ENCODE measurements around the gene KRTDAP.

KRTDAP gene

GRCh38 chr19:35521124-35521743, 31.0 kb upstream of the KRTDAP start:
- no peak overlapping the region for H3K4me3 ChIP-seq (replicated peaks in 1 of 2; ENCODE audit: low read depth in 2 of 2, low read length in 2 of 2)
- TF ChIP-seq CTCF (IDR thresholded peaks at IDR 0.05; ENCODE audit: low read depth, low read length) = no peak
- no peak for DNase-seq (ENCODE audit: low read depth in 2 of 2)

DNA sequence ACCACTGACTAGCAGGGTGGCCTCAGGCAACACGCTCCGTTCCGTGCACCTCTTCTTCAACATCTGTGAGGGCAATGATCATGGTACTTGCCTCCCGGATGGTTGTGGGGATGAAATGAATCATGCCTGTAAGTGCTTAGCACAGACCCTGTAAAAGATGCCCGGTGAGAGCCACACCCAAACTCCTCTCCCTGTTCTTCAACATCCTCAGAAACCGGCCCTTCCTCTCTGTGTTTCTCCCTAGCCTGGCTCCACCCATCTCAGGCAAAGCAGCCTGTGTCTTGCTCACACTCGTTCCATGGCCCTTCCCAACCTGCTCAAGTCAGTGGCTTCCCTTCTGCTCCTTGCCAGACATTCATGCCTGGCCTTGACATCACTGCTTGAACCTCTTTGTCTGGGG, 29.0 kb upstream of the KRTDAP start:
- no peak for TF ChIP-seq CTCF (IDR thresholded peaks at IDR 0.05; ENCODE audit: low read depth, low read length)
- H3K4me3 ChIP-seq (replicated peaks in 1 of 2; ENCODE audit: low read depth in 2 of 2, low read length in 2 of 2) = no peak overlapping the region
- peak; percentile 38 to 47 for DNase-seq (ENCODE audit: low read depth in 2 of 2)

DNA sequence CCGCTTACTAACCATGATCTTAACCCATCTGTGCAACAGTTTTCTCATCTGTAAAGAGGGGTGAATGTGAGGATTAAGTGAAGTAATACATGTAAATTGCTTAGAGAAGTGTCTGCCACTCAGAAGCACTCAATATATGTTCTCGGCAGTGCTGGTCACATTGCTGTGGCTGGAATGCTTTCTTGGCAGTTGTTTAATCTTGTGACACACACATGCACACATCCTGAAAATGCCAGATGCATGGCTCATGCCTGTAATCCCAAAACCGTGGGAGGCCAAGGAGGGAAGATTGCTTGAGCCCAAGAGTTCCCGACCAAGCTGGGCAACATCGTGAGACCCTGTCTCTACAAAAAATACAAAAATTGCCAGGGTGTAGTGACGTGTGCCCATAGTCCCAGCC, 28.0 kb upstream of the KRTDAP start:
- no peak overlapping the region for H3K4me3 ChIP-seq (replicated peaks in 1 of 2; ENCODE audit: low read depth in 2 of 2, low read length in 2 of 2)
- no peak for TF ChIP-seq CTCF (IDR thresholded peaks at IDR 0.05; ENCODE audit: low read depth, low read length)
- DNase-seq (ENCODE audit: low read depth in 2 of 2) = peak; percentile 96 to 97

- no peak for DNase-seq (ENCODE audit: low read depth in 2 of 2)
- no peak for TF ChIP-seq CTCF (IDR thresholded peaks at IDR 0.05; ENCODE audit: low read depth, low read length)
Measured at GRCh38 chr19:35517342-35517741, 27.1 kb upstream of the KRTDAP start.

DNA sequence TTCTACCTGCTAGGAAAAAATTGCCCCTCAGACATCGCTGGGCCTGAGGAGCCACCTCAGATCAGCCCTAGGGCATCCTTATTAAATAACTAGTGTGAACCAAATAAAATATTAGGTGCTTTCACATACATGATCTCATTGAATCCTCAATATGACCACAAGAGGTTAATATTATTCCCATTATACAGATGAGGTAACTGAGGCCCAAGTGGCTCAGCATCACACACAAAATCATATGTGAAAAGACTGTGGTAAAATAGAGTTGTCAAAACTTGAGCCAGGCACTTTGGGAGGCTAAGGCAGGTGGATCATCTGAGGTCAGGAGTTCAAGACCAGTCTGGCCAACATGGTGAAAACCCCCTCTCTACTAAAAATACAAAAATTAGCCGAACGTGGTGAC, 26.0 kb upstream of the KRTDAP start:
- no peak for TF ChIP-seq CTCF (IDR thresholded peaks at IDR 0.05; ENCODE audit: low read depth, low read length)
- H3K4me3 ChIP-seq (replicated peaks in 1 of 2; ENCODE audit: low read depth in 2 of 2, low read length in 2 of 2) = no peak overlapping the region
- DNase-seq (ENCODE audit: low read depth in 2 of 2) = no peak

More at GRCh38 chr19:35517342-35517741, 27.1 kb upstream of the KRTDAP start:
- no peak overlapping the region for H3K4me3 ChIP-seq (replicated peaks in 1 of 2; ENCODE audit: low read depth in 2 of 2, low read length in 2 of 2)

- H3K4me3 ChIP-seq (replicated peaks in 1 of 2; ENCODE audit: low read depth in 2 of 2, low read length in 2 of 2) = no peak overlapping the region
- no peak for TF ChIP-seq CTCF (IDR thresholded peaks at IDR 0.05; ENCODE audit: low read depth, low read length)
- DNase-seq (ENCODE audit: low read depth in 2 of 2) = peak; percentile 32 to 87
Measured at GRCh38 chr19:35514282-35514809, 24.1 kb upstream of the KRTDAP start.
